ENCODE data around the gene CHAT.

The CHAT gene

DNA sequence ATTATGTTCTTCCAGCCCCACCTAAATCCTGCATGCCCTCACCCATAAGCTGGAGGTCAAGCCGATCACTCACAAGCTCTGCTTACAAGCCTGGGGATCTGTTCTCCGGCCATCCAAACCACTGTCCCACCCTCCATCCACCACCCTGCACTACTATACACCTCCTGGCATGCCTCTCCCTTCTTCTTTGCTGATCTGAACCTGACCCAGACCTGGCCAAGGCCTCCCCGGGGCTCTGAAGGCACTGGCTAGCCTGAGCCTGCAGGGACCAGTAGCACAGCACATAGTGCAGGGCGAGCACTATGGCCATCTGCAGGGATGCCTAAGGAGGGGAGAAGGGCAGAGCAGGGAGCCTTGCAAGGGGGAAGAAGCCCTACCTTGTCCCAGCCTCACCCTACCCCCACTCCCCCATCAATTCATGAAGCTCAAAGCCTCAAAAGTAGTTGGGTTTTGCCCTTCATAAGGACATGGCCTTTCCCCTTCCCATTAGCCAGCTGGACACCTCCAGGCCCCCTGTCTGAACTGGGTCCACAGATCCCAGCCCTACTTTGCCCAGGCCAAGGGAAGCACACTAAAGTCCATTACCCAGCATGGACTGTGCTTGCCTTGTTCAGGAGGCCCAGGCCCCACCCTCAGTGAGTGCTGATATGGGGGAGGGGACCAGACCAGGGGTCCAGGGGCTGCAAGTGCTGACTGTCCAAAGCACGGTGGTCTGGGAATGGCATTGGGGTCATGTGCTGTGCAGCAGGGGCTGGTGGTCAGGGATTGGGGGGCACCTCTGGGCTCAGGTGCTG is 29.6 kb downstream of the CHAT start:
- TF ChIP-seq CTCF (IDR thresholded peaks at IDR 0.05) = no peak
- Histone ChIP-seq H3K4me2 (ENCODE audit: low read length) (no peak overlapping the region), H3K9ac (no peak overlapping the region), H3K36me3 (ENCODE audit: control insufficient read depth, insufficient read depth, low read length) (no peaks in the 10 kb centered on the region), H3K4me1 (no peaks in the 10 kb centered on the region), H3K9me3 (ENCODE audit: control insufficient read depth, low read length) (no peaks in the 10 kb centered on the region), H3K27me3 (ENCODE audit: control insufficient read depth, insufficient read depth, low read length) (no peaks in the 10 kb centered on the region), H3K79me2 (no peaks in the 10 kb centered on the region), H3K4me3 (ENCODE audit: low read depth, low read length) (no peak overlapping the region), H2AFZ (no peak overlapping the region), H3K27ac (no peak overlapping the region)

DNA sequence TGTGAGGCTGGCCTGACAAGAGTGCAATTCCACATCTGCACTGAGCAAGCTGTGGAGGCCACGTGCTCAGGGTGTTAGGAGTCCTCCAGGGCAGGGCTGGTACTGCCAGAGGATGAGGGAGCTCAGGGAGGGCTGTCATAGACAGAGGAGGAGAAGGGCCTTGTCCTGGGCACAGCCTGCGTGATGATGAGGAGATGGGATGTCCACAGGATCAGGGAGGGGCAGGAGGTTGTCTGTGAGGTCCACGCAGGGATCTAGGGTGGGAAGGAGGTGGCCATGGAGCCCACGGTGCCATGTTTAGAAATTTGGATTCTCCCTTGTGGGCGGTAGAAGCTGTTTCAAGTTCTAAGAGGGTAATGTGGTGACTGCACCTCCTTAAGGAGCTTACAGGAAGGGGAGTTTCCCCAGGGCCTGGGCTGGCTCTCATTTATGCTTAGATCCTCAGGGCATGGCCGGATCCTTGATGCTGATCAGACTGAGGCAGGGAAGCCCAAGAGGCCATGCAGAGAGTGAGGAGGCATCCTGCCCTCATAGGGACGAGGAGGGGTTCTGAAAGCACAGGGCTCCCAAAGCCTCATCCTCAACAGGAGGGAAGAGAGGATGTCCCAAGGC is 30.3 kb downstream of the CHAT start:
- Histone ChIP-seq H3K9ac (no peak overlapping the region), H3K4me2 (ENCODE audit: low read length) (no peak overlapping the region), H3K79me2 (no peaks in the 10 kb centered on the region), H3K4me1 (no peaks in the 10 kb centered on the region), H3K4me3 (ENCODE audit: low read depth, low read length) (no peak overlapping the region), H2AFZ (no peak overlapping the region), H3K27ac (no peak overlapping the region), H3K9me3 (ENCODE audit: control insufficient read depth, low read length) (no peaks in the 10 kb centered on the region), H3K27me3 (ENCODE audit: control insufficient read depth, insufficient read depth, low read length) (no peaks in the 10 kb centered on the region), H3K36me3 (ENCODE audit: control insufficient read depth, insufficient read depth, low read length) (no peaks in the 10 kb centered on the region)
- TF ChIP-seq CTCF (IDR thresholded peaks at IDR 0.05) = no peak

DNA sequence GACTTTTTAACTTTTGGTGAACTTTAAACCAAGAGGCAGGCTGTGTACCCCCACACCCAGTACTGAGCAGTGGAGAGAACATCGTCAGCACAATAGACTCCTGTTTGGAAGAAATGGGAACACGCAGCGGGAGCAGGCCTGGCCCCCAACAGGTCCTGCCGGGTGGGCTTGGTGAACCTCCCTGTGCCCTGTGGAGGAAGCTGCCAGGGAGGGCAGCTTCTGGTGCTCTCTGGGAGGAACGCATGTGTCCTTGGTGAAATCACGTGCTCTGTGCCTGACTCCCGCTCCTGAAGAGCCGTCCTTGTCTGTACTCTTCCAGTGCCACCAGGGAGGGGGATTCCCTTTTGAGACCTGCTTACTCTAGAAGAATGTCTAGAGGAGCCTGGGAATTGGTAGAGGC is 31.6 kb downstream of the CHAT start:
- TF ChIP-seq CTCF (IDR thresholded peaks at IDR 0.05) = no peak

GRCh38 chr10:49645871-49646870 is 32.3 kb downstream of the CHAT start:
- no peaks in the 10 kb centered on the region for H3K36me3 ChIP-seq (ENCODE audit: control insufficient read depth, insufficient read depth, low read length)
- H3K9me3 ChIP-seq (ENCODE audit: control insufficient read depth, low read length) = no peaks in the 10 kb centered on the region
- H3K79me2 ChIP-seq = no peaks in the 10 kb centered on the region
- no peaks in the 10 kb centered on the region for H3K27me3 ChIP-seq (ENCODE audit: control insufficient read depth, insufficient read depth, low read length)
- no peak overlapping the region for H3K27ac ChIP-seq
- H3K4me3 ChIP-seq (ENCODE audit: low read depth, low read length) = no peak overlapping the region
- H3K9ac ChIP-seq = no peak overlapping the region
- TF ChIP-seq CTCF (IDR thresholded peaks at IDR 0.05) = no peak
- H3K4me2 ChIP-seq (ENCODE audit: low read length) = no peak overlapping the region
- H3K4me1 ChIP-seq = no peaks in the 10 kb centered on the region
- no peak overlapping the region for H2AFZ ChIP-seq

More for the DNA sequence above, 31.6 kb downstream of the CHAT start:
- no peak overlapping the region for H3K4me3 ChIP-seq (ENCODE audit: low read depth, low read length)
- H2AFZ ChIP-seq = no peak overlapping the region
- H3K9me3 ChIP-seq (ENCODE audit: control insufficient read depth, low read length) = no peaks in the 10 kb centered on the region
- H3K4me2 ChIP-seq (ENCODE audit: low read length) = no peak overlapping the region
- no peaks in the 10 kb centered on the region for H3K4me1 ChIP-seq
- H3K27me3 ChIP-seq (ENCODE audit: control insufficient read depth, insufficient read depth, low read length) = no peaks in the 10 kb centered on the region
- no peaks in the 10 kb centered on the region for H3K36me3 ChIP-seq (ENCODE audit: control insufficient read depth, insufficient read depth, low read length)
- H3K79me2 ChIP-seq = no peaks in the 10 kb centered on the region
- no peak overlapping the region for H3K9ac ChIP-seq
- H3K27ac ChIP-seq = no peak overlapping the region

Data from parathyroid adenoma (tissue), 2 donors.